Adrenal gland (tissue), 5 donors: ENCODE measurements around the gene PRDM11.

Source experiments
- CTCF ChIP-seq, 6 experiments: fragments of 450-650 bp in 4 of 6; fragments of 200-600 bp in 2 of 6; sonication (generic) in 1 of 6; IDR thresholded peaks; 1 replicate in 5 of 6; 2 replicates in 1 of 6; pipeline versions ENCODE4 v1.5.1 to v1.8.0; 2016 to 2021; ENCODE audit warnings: antibody characterized with exemption in 6 of 6, mild to moderate bottlenecking in 2 of 6, moderate library complexity in 1 of 6
- POLR2A ChIP-seq, 2 donors: fragments of 450-650 bp; IDR thresholded peaks; one replicate each; pipeline ENCODE4 v1.6.1; 2017; ENCODE audit warnings: antibody characterized with exemption in 2 of 2, mild to moderate bottlenecking in 2 of 2, moderate library complexity in 1 of 2
- donor health status: DM: no; HTN: no; CAD: no.

DNA sequence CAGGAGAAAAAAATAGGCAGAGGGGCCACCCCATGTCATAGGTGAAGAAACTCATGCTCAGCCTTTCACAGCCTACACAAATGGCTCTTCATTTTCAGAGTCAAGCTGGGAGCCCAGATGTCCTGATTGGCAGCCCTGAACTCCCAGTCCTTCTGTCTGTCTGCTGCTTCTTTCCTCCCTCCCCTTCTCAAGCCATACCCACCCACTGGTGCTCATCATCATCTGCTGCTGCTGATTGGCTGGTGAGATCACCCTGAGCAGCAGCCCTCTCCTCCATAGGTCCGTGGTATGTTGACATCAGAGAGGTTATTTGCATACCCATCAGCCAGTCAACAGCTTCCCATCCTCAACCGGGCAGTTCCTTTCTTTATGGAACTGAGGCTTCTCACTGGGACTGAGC, 46.1 kb upstream of the PRDM11 start:
- TF ChIP-seq CTCF (IDR thresholded peaks at IDR 0.05): no peak
- no peak for TF ChIP-seq POLR2A (IDR thresholded peaks at IDR 0.05)
